ENCODE measurements around the gene NEMP1.
"Not testable (repeated sequence)": the region's sequence is repeated elsewhere in the genome, so short reads cannot be mapped to it uniquely, and the experiment has no call there.

Gene NEMP1

DNA sequence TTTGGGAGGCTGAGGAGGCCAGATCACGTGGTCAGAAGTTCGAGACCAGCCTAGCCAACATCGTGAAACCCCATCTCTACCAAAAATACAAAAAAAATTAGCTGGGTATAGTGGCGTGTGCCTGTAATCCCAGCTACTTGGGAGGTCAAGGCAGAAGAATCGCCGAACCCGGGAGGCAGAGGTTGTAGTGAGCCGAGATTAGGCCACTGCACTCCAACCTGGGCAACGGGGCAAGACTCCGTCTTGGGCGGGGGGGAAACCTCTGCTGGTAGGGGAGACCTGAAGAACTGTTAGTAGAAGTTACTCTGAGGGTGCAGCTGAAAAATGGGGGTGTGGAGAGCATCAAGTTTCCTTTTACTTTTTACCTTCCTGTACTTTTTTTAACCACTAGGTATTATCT lies 47.5 kb upstream of the NEMP1 start:
- Histone ChIP-seq H3K4me3 (ENCODE audit: low read depth in 1 of 2, low read length in 1 of 2) (no peak overlapping the region), H3K27ac (no peak overlapping the region), H3K9me3 (no peaks in the 10 kb centered on the region), H3K27me3 (peaks cover 90% of the 10 kb centered on the region), H3K4me1 (ENCODE audit: control insufficient read depth in 1 of 2, insufficient read depth in 1 of 2, low read depth in 1 of 2, low read length in 1 of 2) (peaks cover 2 to 13% of the 10 kb centered on the region in 2 experiments), H3K36me3 (no peaks in the 10 kb centered on the region)
- TF ChIP-seq, protein P1, sequence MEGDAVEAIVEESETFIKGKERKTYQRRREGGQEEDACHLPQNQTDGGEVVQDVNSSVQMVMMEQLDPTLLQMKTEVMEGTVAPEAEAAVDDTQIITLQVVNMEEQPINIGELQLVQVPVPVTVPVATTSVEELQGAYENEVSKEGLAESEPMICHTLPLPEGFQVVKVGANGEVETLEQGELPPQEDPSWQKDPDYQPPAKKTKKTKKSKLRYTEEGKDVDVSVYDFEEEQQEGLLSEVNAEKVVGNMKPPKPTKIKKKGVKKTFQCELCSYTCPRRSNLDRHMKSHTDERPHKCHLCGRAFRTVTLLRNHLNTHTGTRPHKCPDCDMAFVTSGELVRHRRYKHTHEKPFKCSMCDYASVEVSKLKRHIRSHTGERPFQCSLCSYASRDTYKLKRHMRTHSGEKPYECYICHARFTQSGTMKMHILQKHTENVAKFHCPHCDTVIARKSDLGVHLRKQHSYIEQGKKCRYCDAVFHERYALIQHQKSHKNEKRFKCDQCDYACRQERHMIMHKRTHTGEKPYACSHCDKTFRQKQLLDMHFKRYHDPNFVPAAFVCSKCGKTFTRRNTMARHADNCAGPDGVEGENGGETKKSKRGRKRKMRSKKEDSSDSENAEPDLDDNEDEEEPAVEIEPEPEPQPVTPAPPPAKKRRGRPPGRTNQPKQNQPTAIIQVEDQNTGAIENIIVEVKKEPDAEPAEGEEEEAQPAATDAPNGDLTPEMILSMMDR (IDR thresholded peaks at IDR 0.05): no peak

- TF ChIP-seq, protein P1 (IDR thresholded peaks at IDR 0.05): peak; percentile 90
- peaks cover 73% of the 10 kb centered on the region for H3K27me3 ChIP-seq
- no peaks in the 10 kb centered on the region for H3K36me3 ChIP-seq
- H3K4me3 ChIP-seq (ENCODE audit: low read depth in 1 of 2, low read length in 1 of 2): no peak overlapping the region
- H3K27ac ChIP-seq: no peak overlapping the region
- no peaks in the 10 kb centered on the region for H3K9me3 ChIP-seq
- H3K4me1 ChIP-seq (ENCODE audit: control insufficient read depth in 1 of 2, insufficient read depth in 1 of 2, low read depth in 1 of 2, low read length in 1 of 2): peaks cover 2 to 13% of the 10 kb centered on the region in 2 experiments
These were observed 45.8 kb upstream of the NEMP1 start for GRCh38 chr12:57124261-57124877.

- Histone ChIP-seq H3K36me3 (no peaks in the 10 kb centered on the region), H3K4me3 (ENCODE audit: low read depth in 1 of 2, low read length in 1 of 2) (no peak overlapping the region)
These were observed 45.2 kb upstream of the NEMP1 start for GRCh38 chr12:57123813-57124212.

GRCh38 chr12:57120718-57121117 lies 42.1 kb upstream of the NEMP1 start:
- H3K4me1 ChIP-seq (ENCODE audit: control insufficient read depth in 1 of 2, insufficient read depth in 1 of 2, low read depth in 1 of 2, low read length in 1 of 2); H3K9me3 ChIP-seq; H3K27ac ChIP-seq; H3K36me3 ChIP-seq; H3K4me3 ChIP-seq (ENCODE audit: low read depth in 1 of 2, low read length in 1 of 2): not testable (repeated sequence)
- H3K27me3 ChIP-seq: peaks cover 62% of the 10 kb centered on the region

More at GRCh38 chr12:57123813-57124212, 45.2 kb upstream of the NEMP1 start:
- Histone ChIP-seq H3K9me3 (no peaks in the 10 kb centered on the region), H3K27me3 (peaks cover 67% of the 10 kb centered on the region), H3K4me1 (ENCODE audit: control insufficient read depth in 1 of 2, insufficient read depth in 1 of 2, low read depth in 1 of 2, low read length in 1 of 2) (peaks cover 2 to 13% of the 10 kb centered on the region in 2 experiments), H3K27ac (no peak overlapping the region)
- TF ChIP-seq, protein P1 (IDR thresholded peaks at IDR 0.05): no peak

GRCh38 chr12:57119294-57120085 lies 40.9 kb upstream of the NEMP1 start:
- TF ChIP-seq, protein P1 (IDR thresholded peaks at IDR 0.05): no peak
- no peak overlapping the region for H3K27ac ChIP-seq
- no peaks in the 10 kb centered on the region for H3K9me3 ChIP-seq
- H3K4me3 ChIP-seq (ENCODE audit: low read depth in 1 of 2, low read length in 1 of 2): no peak overlapping the region
- H3K36me3 ChIP-seq: no peaks in the 10 kb centered on the region
- H3K4me1 ChIP-seq (ENCODE audit: control insufficient read depth in 1 of 2, insufficient read depth in 1 of 2, low read depth in 1 of 2, low read length in 1 of 2): no peaks in the 10 kb centered on the region
- H3K27me3 ChIP-seq: peaks cover 51% of the 10 kb centered on the region

GRCh38 chr12:57118711-57119271 lies 40.2 kb upstream of the NEMP1 start:
- no peaks in the 10 kb centered on the region for H3K36me3 ChIP-seq
- H3K4me3 ChIP-seq (ENCODE audit: low read depth in 1 of 2, low read length in 1 of 2): no peak overlapping the region
- TF ChIP-seq, protein P1 (IDR thresholded peaks at IDR 0.05): no peak
- no peak overlapping the region for H3K27ac ChIP-seq
- no peaks in the 10 kb centered on the region for H3K9me3 ChIP-seq
- peaks cover 44% of the 10 kb centered on the region for H3K27me3 ChIP-seq
- no peaks in the 10 kb centered on the region for H3K4me1 ChIP-seq (ENCODE audit: control insufficient read depth in 1 of 2, insufficient read depth in 1 of 2, low read depth in 1 of 2, low read length in 1 of 2)

All from neutrophil (primary cell).